ENCODE results near the gene ERG28.

ERG28 gene

GRCh38 chr14:75660238-75660629 lies 442 bp downstream of the ERG28 start:
- H3K4me3 ChIP-seq (ENCODE audit: low read depth, low read length) = peak overlapping the region; percentile 97
- no peak for DNase-seq (ENCODE audit: low read depth)
- TF ChIP-seq CTCF (conservative IDR thresholded peaks at IDR 0.05; ENCODE audit: low read depth, low read length) = no peak

GRCh38 chr14:75658957-75659356 lies 1.7 kb downstream of the ERG28 start:
- DNase-seq (ENCODE audit: low read depth) = no peak
- no peak overlapping the region for H3K4me3 ChIP-seq (ENCODE audit: low read depth, low read length)
- TF ChIP-seq CTCF (conservative IDR thresholded peaks at IDR 0.05; ENCODE audit: low read depth, low read length) = no peak

GRCh38 chr14:75657331-75657730 lies 3.3 kb downstream of the ERG28 start:
- TF ChIP-seq CTCF (conservative IDR thresholded peaks at IDR 0.05; ENCODE audit: low read depth, low read length) = no peak
- DNase-seq (ENCODE audit: low read depth) = no peak
- H3K4me3 ChIP-seq (ENCODE audit: low read depth, low read length) = no peak overlapping the region

GRCh38 chr14:75655235-75655634 lies 5.4 kb downstream of the ERG28 start:
- no peak for TF ChIP-seq CTCF (conservative IDR thresholded peaks at IDR 0.05; ENCODE audit: low read depth, low read length)
- no peak overlapping the region for H3K4me3 ChIP-seq (ENCODE audit: low read depth, low read length)
- DNase-seq (ENCODE audit: low read depth) = no peak

GRCh38 chr14:75654127-75654732 lies 6.4 kb downstream of the ERG28 start:
- H3K4me3 ChIP-seq (ENCODE audit: low read depth, low read length) = no peak overlapping the region
- peak; percentile 82 for DNase-seq (ENCODE audit: low read depth)
- TF ChIP-seq CTCF (conservative IDR thresholded peaks at IDR 0.05; ENCODE audit: low read depth, low read length) = peak; percentile 98

GRCh38 chr14:75653563-75653962 lies 7.1 kb downstream of the ERG28 start:
- no peak for DNase-seq (ENCODE audit: low read depth)
- H3K4me3 ChIP-seq (ENCODE audit: low read depth, low read length) = no peak overlapping the region
- no peak for TF ChIP-seq CTCF (conservative IDR thresholded peaks at IDR 0.05; ENCODE audit: low read depth, low read length)

- no peak for TF ChIP-seq CTCF (conservative IDR thresholded peaks at IDR 0.05; ENCODE audit: low read depth, low read length)
- H3K4me3 ChIP-seq (ENCODE audit: low read depth, low read length) = no peak overlapping the region
- DNase-seq (ENCODE audit: low read depth) = no peak
Measured at GRCh38 chr14:75650253-75651058, 10.2 kb downstream of the ERG28 start.
